Body of pancreas (tissue), 4 donors: Measurements from ENCODE around the gene THSD7A.

Experiments used
- CTCF ChIP-seq, 7 experiments: fragments of 450-650 bp in 4 of 7; fragments of 200-600 bp in 3 of 7; sonication (generic) in 3 of 7; IDR thresholded peaks; one replicate each; pipeline ENCODE4 v1.5.1; 2016 to 2019; ENCODE audit warnings: antibody characterized with exemption in 7 of 7
- POLR2A ChIP-seq, 3 donors: fragments of 450-650 bp; IDR thresholded peaks; one replicate each; pipeline ENCODE4 v1.6.1; 2016; ENCODE audit warnings: antibody characterized with exemption in 3 of 3, mild to moderate bottlenecking in 2 of 3

- TF ChIP-seq CTCF (IDR thresholded peaks at IDR 0.05), result no peak
- TF ChIP-seq POLR2A (IDR thresholded peaks at IDR 0.05), result no peak
Observed at GRCh38 chr7:11650500-11650899, 181.5 kb downstream of the THSD7A start.
